Vagina (tissue), 2 donors: Measurements from ENCODE around the gene FZR1.

Experiments
- POLR2A ChIP-seq, 2 donors: fragments of 450-650 bp; IDR thresholded peaks; one replicate each; pipeline ENCODE4 v1.6.1; 2017; ENCODE audit warnings: antibody characterized with exemption in 2 of 2, mild to moderate bottlenecking in 2 of 2, moderate library complexity in 2 of 2
- POLR2AphosphoS5 ChIP-seq, 2 donors: sonication (generic); formaldehyde crosslinking; IDR thresholded peaks; one replicate each; pipeline ENCODE4 v1.9.0; 2017; ENCODE audit warnings: antibody characterized with exemption in 2 of 2, mild to moderate bottlenecking in 2 of 2, low read depth in 1 of 2; ENCODE audit not compliant: insufficient read depth in 1 of 2
- TF ChIP-seq, protein P1 (sequence below), 3 experiments: fragments of 450-650 bp in 2 of 3; fragments of 200-600 bp in 1 of 3; sonication (generic) in 1 of 3; IDR thresholded peaks; one replicate each; pipeline ENCODE4 v1.5.1; 2017 to 2019; ENCODE audit warnings: antibody characterized with exemption in 3 of 3, mild to moderate bottlenecking in 2 of 3, moderate library complexity in 2 of 3

- TF ChIP-seq, protein P1, sequence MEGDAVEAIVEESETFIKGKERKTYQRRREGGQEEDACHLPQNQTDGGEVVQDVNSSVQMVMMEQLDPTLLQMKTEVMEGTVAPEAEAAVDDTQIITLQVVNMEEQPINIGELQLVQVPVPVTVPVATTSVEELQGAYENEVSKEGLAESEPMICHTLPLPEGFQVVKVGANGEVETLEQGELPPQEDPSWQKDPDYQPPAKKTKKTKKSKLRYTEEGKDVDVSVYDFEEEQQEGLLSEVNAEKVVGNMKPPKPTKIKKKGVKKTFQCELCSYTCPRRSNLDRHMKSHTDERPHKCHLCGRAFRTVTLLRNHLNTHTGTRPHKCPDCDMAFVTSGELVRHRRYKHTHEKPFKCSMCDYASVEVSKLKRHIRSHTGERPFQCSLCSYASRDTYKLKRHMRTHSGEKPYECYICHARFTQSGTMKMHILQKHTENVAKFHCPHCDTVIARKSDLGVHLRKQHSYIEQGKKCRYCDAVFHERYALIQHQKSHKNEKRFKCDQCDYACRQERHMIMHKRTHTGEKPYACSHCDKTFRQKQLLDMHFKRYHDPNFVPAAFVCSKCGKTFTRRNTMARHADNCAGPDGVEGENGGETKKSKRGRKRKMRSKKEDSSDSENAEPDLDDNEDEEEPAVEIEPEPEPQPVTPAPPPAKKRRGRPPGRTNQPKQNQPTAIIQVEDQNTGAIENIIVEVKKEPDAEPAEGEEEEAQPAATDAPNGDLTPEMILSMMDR (IDR thresholded peaks at IDR 0.05) = no peak
- no peak for TF ChIP-seq POLR2A (IDR thresholded peaks at IDR 0.05)
- TF ChIP-seq POLR2AphosphoS5 (IDR thresholded peaks at IDR 0.05; ENCODE audit: insufficient read depth in 1 of 2, low read depth in 1 of 2) = no peak
These were observed 32.1 kb upstream of the FZR1 start for GRCh38 chr19:3474010-3474409.
